IPS-11a (cell line): Measurements from ENCODE around the gene LRP1B.
A peak's percentile ranks its signal among the peaks of the same experiment; 100 is the strongest.

ENCODE experiments used
- H3K4me3 ChIP-seq: one replicate; pipeline ENCODE4 v1.5.1; 2013; ENCODE audit warnings: low read depth, low read length, control low read depth

LRP1B gene

GRCh38 chr2:142131010-142131669 lies at the start of gene LRP1B:
Gene LRP1B (minus strand): TSS chr2:142131016. CDS start chr2:142130729, 287 bp downstream.
- H3K4me3 ChIP-seq, result peak within 1 kb of the TSS; percentile 70

GRCh38 chr2:142179686-142180085 lies 48.9 kb upstream of the LRP1B start:
- no peak overlapping the region for H3K4me3 ChIP-seq

GRCh38 chr2:142178604-142179003 lies 47.8 kb upstream of the LRP1B start:
- no peak overlapping the region for H3K4me3 ChIP-seq

GRCh38 chr2:142176941-142177340 lies 46.1 kb upstream of the LRP1B start:
- H3K4me3 ChIP-seq, result no peak overlapping the region

- no peak overlapping the region for H3K4me3 ChIP-seq
Observed at GRCh38 chr2:142175813-142176338, 45.1 kb upstream of the LRP1B start.

GRCh38 chr2:142174176-142174575 lies 43.4 kb upstream of the LRP1B start:
- H3K4me3 ChIP-seq, result no peak overlapping the region

GRCh38 chr2:142170847-142171246 lies 40.0 kb upstream of the LRP1B start:
- H3K4me3 ChIP-seq, result no peak overlapping the region

- no peak overlapping the region for H3K4me3 ChIP-seq
Observed at GRCh38 chr2:142165790-142166189, 35.0 kb upstream of the LRP1B start.

- no peak overlapping the region for H3K4me3 ChIP-seq
Observed at GRCh38 chr2:142153601-142154000, 22.8 kb upstream of the LRP1B start.

GRCh38 chr2:142150453-142150852 lies 19.6 kb upstream of the LRP1B start:
- no peak overlapping the region for H3K4me3 ChIP-seq

- H3K4me3 ChIP-seq, result no peak overlapping the region
Observed at GRCh38 chr2:142144547-142144946, 13.7 kb upstream of the LRP1B start.

GRCh38 chr2:142142595-142142994 lies 11.8 kb upstream of the LRP1B start:
- no peak overlapping the region for H3K4me3 ChIP-seq

GRCh38 chr2:142140434-142140845 lies 9.6 kb upstream of the LRP1B start:
- no peak overlapping the region for H3K4me3 ChIP-seq

- no peak overlapping the region for H3K4me3 ChIP-seq
Observed at GRCh38 chr2:142139384-142139783, 8.6 kb upstream of the LRP1B start.

- H3K4me3 ChIP-seq, result no peak overlapping the region
Observed at GRCh38 chr2:142136571-142136970, 5.8 kb upstream of the LRP1B start.

- no peak overlapping the region for H3K4me3 ChIP-seq
Observed at GRCh38 chr2:142134911-142135310, 4.1 kb upstream of the LRP1B start.

- peak overlapping the region; percentile 70 for H3K4me3 ChIP-seq
Observed at GRCh38 chr2:142130111-142131009, 456 bp downstream of the LRP1B start.

GRCh38 chr2:142128105-142128504 lies 2.7 kb downstream of the LRP1B start:
- H3K4me3 ChIP-seq, result no peak overlapping the region

- no peak overlapping the region for H3K4me3 ChIP-seq
Observed at GRCh38 chr2:142127248-142127647, 3.6 kb downstream of the LRP1B start.

- no peak overlapping the region for H3K4me3 ChIP-seq
Observed at GRCh38 chr2:142124706-142125105, 6.1 kb downstream of the LRP1B start.

- no peak overlapping the region for H3K4me3 ChIP-seq
Observed at GRCh38 chr2:142119347-142119746, 11.5 kb downstream of the LRP1B start.

GRCh38 chr2:142112757-142113221 lies 18.0 kb downstream of the LRP1B start:
- no peak overlapping the region for H3K4me3 ChIP-seq
